Effector CD4-positive, alpha-beta T cell (primary cell): ENCODE measurements around the gene WDR13.
"Not testable (repeated sequence)": the region's sequence is repeated elsewhere in the genome, so short reads cannot be mapped to it uniquely, and the experiment has no call there.

Source experiments
- DNase-seq: peaks from one replicate; pipeline ENCODE4 v3.0.0-alpha.2; 2020
- total RNA-seq: gene quantifications from one replicate; lab custom pipeline; 2026; lab: John Stamatoyannopoulos, UW

The WDR13 gene
- 43.0 reads per million, percentile 65 among the genes with 10 or more reads in this experiment for total RNA-seq

DNA sequence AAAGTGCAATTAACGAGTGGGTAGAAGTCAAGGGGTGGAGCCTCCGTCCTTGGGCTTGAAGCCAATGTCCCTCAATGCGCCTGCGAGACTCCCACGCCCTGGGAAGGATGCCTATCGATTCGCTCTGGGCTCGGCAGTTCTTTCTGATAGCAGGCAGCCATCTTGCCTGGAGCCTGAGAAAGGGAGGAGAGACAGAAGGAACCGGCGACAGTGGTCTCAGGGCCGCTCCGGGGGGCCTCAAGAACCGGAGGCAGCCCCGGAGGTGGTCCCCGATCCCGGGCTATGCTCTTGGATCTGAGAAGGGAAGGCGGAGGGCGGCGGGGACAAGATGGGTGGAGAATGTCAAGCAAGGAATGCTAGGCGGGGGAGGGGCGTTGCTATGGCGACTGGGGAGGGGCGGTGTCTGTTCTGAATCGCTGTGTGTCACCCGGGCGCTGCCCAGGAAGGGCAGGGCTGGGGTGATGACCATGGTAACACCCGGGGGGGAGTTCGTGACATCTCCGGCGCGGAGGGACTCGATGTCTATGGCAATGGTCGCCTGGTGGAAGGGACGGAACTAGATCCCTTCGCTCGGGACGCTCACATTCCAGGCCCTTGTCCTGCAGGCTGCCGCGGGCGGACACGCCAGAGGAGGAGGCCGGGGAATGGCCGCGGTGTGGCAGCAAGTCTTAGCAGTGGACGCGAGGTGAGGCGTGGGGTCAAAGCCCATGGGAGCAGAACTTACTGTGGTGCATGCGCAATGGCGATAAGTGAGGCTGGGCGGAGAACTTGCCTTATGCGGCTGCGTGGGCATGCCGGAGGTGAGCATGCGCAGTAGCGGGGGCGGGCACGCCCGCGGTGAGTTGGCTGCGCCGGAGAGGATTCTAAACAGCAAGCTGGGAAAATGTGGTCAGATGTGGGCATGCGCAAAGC is at the start of gene WDR13:
Gene WDR13, plus strand, starts transcription at position 140 of the 912 bp plus-strand sequence. Its CDS starts 505 bp downstream, at position 645.
- DNase-seq: peak; percentile 79

- DNase-seq: no peak
Observed at GRCh38 chrX:48548871-48549270, 48.4 kb upstream of the WDR13 start.

DNA sequence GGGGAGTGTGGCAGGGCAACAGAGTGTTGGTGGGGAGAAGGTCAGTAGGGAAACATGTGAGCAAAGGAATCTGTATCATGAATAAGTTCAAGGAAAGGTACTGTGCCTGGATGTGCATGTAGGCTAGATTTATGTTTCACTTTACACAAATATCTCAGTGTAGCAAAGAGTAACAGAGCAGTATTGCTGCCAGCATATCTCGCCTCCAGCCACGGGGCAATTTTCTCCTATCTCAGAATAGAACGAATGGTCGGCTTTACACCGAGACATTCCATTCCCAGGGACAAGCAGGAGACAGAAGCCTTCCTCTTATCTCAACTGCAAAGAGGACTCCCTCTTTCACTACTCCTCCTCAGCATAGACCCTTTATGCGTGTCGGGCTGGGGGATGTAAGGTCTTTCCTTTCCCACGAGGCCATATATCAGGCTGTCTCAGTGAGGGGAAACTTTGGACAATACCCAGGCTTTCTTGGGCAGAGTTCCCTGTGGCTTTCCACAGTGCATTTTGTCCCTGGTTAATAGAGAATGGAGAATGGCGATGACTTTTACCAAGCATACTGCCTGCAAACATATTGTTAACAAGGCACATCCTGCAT is 41.5 kb upstream of the WDR13 start:
- not testable (repeated sequence) for DNase-seq

GRCh38 chrX:48558271-48558670 is 39.0 kb upstream of the WDR13 start:
- DNase-seq: no peak

GRCh38 chrX:48559636-48560035 is 37.7 kb upstream of the WDR13 start:
- no peak for DNase-seq

DNA sequence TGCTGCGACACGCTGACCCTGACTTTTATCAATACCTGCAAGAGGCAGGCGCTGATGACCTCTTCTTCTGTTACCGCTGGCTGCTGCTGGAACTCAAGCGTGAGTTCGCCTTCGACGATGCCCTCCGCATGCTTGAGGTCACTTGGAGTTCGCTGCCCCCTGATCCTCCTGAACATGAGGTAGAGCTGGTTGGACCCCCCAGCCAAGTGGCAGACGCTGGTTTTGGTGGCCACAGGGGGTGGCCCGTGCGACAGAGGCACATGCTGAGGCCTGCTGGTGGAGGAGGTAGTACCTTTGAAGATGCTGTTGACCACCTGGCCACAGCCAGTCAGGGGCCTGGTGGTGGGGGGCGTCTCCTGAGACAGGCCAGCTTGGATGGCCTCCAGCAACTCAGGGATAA is 37.2 kb upstream of the WDR13 start:
- no peak for DNase-seq

GRCh38 chrX:48560681-48561080 is 36.6 kb upstream of the WDR13 start:
- no peak for DNase-seq

DNA sequence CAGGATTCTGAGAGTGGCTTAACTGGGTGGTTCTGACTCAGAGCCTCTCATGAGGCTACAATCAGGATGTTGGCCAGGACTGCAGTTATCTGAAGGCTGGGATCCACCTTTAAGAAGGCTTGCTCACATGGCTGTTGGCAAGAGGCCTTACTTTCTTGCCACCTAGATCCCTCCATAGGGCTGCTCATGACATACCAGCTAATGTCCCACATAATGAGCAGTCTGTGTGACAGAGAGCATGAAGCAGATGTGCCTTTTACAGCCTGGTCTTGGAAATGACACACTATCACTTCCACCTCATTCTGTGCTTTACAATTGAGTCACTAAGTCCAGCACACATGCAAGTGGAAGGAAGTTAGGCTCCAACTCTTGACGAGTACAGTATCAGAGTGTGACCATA is 27.3 kb upstream of the WDR13 start:
- DNase-seq: no peak

- no peak for DNase-seq
Observed at GRCh38 chrX:48573690-48574269, 23.5 kb upstream of the WDR13 start.

- DNase-seq: peak; percentile 87
Observed at GRCh38 chrX:48574270-48575266, 22.7 kb upstream of the WDR13 start, which contains the start of gene RBM3. TSS of gene RBM3 (plus strand) at chrX:48574484. CDS start at chrX:48575181, 697 bp downstream.

DNA sequence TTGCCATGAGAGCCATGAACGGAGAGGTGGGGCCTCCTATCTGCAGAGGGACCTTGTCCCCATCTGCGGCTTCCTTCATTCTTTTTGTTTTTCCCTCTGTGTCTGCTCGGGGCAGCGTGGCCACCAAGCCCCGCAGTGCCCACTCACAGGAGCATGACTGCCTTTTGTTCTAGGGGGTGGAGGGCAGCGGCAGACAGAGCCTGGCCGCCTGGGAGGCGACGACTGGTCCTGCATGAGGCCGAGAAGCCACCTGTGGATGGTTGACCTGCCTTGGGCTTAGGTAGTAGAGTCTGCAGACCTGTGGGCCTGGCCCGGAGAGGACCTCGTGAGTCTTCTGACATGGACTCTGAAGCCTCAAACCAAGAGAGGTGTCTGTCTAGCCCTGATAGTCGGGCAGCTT is 21.6 kb upstream of the WDR13 start:
- no peak for DNase-seq

GRCh38 chrX:48576108-48576507 is 21.2 kb upstream of the WDR13 start:
- DNase-seq: no peak

DNA sequence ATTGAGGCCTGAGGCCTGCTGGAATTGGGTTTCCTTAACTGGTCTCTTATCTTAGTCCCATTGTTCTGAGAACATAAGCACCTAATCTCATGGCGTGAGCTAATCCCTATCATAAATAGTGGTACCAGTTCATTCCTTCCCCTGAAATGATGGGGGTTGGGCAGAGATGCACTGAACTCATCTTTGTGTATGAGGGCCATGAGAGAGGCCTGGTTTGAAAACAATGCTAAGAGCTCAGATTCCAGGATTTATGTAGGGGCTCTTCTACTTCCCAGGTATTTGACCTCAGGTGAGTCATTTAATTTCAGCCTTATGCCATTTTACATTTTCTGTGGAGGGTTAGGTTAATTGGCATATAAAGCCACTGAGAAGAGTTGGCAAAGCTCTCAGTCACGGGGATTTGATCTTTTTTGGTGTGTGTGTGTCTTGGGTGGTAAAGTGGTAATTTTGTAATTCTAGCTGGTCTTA is 18.6 kb upstream of the WDR13 start:
- DNase-seq: no peak

- no peak for DNase-seq
Observed at GRCh38 chrX:48579259-48579658, 18.0 kb upstream of the WDR13 start.

DNA sequence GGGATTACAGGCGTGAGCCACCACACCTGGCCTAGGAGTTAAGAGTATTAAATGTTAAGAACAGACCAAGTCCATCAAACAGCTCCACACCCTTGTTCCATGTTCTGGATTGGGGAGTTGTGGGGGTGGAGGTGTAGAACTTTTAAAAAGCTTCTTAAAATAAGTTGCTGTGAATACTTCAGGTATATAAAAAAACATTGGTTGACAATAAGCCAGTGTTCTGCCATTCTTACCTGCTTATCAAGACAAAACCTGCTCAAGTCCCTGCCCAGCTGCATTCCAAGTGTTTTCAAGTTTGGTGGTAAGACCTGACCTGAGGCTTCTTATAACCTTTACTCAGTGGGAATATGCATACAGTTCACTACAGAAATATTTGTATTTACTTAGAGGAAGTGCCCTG is 16.6 kb upstream of the WDR13 start:
- DNase-seq: no peak

DNA sequence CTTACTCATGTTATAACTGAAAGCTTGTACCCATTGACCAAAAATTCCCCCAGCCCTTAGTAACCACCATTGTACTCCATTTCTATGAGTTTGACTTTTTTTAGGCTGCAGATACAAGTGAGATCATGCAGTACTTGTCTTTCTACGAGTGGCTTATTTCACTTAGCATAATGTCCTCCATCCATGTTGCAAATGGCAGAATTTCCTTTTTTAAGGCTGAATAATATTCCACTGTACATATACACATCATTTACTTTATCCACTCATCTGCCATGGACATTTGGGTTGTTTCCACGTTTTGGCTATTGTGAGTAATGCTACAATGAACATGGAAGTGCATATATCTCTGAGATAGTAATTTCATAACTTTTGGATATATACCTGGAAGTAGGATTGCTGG is 12.6 kb upstream of the WDR13 start:
- DNase-seq: no peak

GRCh38 chrX:48589482-48590162 is 7.7 kb upstream of the WDR13 start:
- no peak for DNase-seq

DNA sequence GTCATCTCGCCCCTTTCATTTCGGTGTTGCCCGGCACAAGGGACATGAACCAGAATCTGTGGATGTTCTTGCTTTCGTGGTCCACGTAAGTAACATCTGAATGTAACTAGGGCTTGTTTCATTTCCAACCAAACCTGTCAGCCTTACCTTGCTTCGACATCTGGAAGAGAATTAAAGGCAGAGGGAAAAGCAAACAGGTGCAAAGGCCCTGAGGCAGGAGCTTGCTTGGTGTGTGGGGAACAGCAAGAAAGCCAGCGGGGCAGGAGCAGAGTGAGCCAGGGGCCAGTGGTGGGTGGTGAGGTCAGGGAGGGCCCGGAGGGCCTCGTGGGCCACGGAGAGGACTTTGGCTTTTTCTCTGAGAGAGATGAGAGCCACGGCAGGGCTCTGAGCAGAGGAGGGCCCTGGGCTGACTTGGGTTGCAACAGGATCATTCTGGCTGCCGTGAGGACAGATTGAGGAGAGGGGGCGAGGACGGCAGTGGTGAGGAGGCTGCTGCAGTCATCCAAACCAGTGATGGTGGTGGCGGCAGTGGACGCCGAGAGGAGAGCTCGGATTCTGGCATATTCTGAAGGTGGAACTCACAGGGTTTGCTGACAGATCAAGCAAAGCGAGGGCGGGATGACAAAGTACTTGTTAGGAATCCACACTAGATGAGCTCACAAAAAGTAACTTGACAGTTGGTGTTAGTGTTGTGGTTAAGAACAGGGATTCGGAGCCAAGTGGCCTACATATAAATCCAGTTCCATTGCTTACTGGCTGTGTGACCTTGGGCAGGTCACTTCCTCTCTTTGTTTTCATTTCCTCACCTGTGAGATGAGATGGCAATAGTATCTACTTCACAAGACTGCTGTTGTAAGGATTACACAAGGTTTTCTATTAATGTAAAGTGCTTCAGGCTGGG is 6.8 kb upstream of the WDR13 start:
- no peak for DNase-seq

- DNase-seq: no peak
Observed at GRCh38 chrX:48591255-48591791, 6.0 kb upstream of the WDR13 start.

DNA sequence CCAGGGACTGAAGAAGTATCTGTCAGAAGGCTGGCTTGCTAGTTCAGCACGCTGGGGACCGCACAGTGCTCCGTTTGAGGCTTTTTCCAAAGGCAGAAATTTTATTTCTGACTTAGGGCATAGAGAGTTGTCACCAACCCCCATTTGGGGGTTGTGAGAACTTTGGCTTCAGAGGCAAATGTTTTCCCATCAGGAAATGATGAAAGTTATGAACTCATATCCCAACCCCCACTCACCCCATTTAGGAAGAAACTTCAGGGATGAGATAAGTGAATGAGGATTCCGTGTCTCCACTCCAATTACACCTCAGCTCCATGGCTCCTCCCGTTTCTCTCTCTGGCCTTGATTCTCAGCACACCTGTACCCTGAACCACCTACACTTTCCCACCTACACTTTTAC is 4.3 kb upstream of the WDR13 start:
- DNase-seq: no peak
